Ishikawa (cell line): ENCODE data around the gene BBS7.

Experiments used
- CEBPB ChIP-seq: IDR thresholded peaks from 2 replicates; pipeline ENCODE4 v1.6.1; 2012
- CREB1 ChIP-seq: IDR thresholded peaks from 2 replicates; pipeline ENCODE4 v1.6.1; 2012; ENCODE audit warnings: low read depth
- EGR1 ChIP-seq: IDR thresholded peaks from 2 replicates; pipeline ENCODE4 v1.6.1; 2012
- EP300 ChIP-seq: IDR thresholded peaks from 2 replicates; pipeline ENCODE4 v1.6.1; 2012; ENCODE audit warnings: borderline replicate concordance
- FOXM1 ChIP-seq: IDR thresholded peaks from 2 replicates; pipeline ENCODE4 v1.6.1; 2012; ENCODE audit warnings: low read depth, borderline replicate concordance
- MAX ChIP-seq: IDR thresholded peaks from 2 replicates; pipeline ENCODE4 v1.6.1; 2012
- NFIC ChIP-seq: IDR thresholded peaks from 2 replicates; pipeline ENCODE4 v1.6.1; 2012
- RAD21 ChIP-seq: IDR thresholded peaks from 2 replicates; pipeline ENCODE4 v1.6.1; 2012; ENCODE audit warnings: low read depth
- TAF1 ChIP-seq: IDR thresholded peaks from 2 replicates; pipeline ENCODE4 v1.6.1; 2012; ENCODE audit warnings: low read depth, mild to moderate bottlenecking
- TCF12 ChIP-seq: IDR thresholded peaks from 2 replicates; pipeline ENCODE4 v1.6.1; 2012; ENCODE audit warnings: low read depth
- TEAD4 ChIP-seq: IDR thresholded peaks from 2 replicates; pipeline ENCODE4 v1.6.1; 2012
- USF1 ChIP-seq: IDR thresholded peaks from 2 replicates; pipeline ENCODE4 v1.6.1; 2012
- YY1 ChIP-seq: IDR thresholded peaks from 2 replicates; pipeline ENCODE4 v1.6.1; 2012; ENCODE audit warnings: low read depth
- ZBTB7A ChIP-seq: IDR thresholded peaks from 2 replicates; pipeline ENCODE4 v1.6.1; 2012; ENCODE audit warnings: low read depth
- TF ChIP-seq, protein P1 (sequence below): IDR thresholded peaks from 2 replicates; pipeline ENCODE4 v1.6.1; 2012; ENCODE audit warnings: low read depth, mild to moderate bottlenecking

BBS7 gene

DNA sequence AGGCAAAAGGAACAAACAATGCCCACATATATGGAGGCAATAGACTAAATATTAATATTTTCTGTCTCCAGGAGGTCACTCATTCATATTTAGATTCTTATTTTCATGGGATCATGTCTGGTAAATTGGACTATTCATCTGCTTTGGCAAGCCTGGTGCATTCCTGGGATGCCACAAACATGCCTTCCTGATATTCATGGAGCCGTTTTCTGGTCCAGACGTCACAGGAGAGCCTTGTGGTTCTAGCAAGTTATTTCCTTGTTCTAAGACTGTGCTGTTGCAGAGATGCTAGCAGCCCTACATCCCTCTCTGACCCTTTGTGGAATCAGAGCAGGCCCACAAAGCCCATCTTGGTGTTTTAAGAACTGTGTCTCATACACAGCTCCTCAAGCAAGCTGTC is 85.3 kb downstream of the BBS7 start:
- TF ChIP-seq NFIC (peak; percentile 32; the same call in 1 of the 2 replicates), TEAD4 (peak; percentile 90), EP300 (no peak), RAD21 (no peak), EGR1 (no peak), TAF1 (no peak), CREB1 (no peak)

DNA sequence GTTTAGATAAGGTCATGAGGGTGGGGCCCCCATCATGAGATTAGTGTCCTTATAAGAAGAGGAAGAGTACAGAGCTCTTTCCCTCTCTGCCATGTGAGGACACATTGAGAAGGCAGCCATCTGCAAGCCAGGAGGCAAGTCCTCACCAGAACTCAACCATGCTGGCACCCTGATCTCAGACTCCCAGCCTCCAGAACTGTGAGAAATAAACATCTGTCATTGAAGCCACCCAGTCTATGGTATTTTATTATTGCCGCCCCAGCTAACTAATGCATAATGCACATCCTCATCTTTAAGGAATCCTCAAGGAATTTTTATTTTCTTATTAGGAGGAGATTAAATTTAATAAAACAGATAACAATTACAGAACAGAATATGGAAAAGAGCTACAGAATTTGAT is 85.9 kb downstream of the BBS7 start:
- TF ChIP-seq CREB1 = no peak
- no peak for TF ChIP-seq ZBTB7A
- no peak for TF ChIP-seq TCF12
- TF ChIP-seq EGR1 = no peak
- TF ChIP-seq NFIC = no peak
- no peak for TF ChIP-seq EP300
- TF ChIP-seq TAF1 = no peak
- TF ChIP-seq USF1 = no peak
- TF ChIP-seq, protein P1, sequence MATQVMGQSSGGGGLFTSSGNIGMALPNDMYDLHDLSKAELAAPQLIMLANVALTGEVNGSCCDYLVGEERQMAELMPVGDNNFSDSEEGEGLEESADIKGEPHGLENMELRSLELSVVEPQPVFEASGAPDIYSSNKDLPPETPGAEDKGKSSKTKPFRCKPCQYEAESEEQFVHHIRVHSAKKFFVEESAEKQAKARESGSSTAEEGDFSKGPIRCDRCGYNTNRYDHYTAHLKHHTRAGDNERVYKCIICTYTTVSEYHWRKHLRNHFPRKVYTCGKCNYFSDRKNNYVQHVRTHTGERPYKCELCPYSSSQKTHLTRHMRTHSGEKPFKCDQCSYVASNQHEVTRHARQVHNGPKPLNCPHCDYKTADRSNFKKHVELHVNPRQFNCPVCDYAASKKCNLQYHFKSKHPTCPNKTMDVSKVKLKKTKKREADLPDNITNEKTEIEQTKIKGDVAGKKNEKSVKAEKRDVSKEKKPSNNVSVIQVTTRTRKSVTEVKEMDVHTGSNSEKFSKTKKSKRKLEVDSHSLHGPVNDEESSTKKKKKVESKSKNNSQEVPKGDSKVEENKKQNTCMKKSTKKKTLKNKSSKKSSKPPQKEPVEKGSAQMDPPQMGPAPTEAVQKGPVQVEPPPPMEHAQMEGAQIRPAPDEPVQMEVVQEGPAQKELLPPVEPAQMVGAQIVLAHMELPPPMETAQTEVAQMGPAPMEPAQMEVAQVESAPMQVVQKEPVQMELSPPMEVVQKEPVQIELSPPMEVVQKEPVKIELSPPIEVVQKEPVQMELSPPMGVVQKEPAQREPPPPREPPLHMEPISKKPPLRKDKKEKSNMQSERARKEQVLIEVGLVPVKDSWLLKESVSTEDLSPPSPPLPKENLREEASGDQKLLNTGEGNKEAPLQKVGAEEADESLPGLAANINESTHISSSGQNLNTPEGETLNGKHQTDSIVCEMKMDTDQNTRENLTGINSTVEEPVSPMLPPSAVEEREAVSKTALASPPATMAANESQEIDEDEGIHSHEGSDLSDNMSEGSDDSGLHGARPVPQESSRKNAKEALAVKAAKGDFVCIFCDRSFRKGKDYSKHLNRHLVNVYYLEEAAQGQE = no peak
- no peak for TF ChIP-seq TEAD4
- no peak for TF ChIP-seq YY1
- no peak for TF ChIP-seq MAX
- no peak for TF ChIP-seq FOXM1
- TF ChIP-seq RAD21 = no peak
- TF ChIP-seq CEBPB = no peak

- TF ChIP-seq, protein P1 = no peak
- TF ChIP-seq MAX (no peak), YY1 (no peak), FOXM1 (no peak), USF1 (no peak)
These were observed 87.1 kb downstream of the BBS7 start for GRCh38 chr4:121783210-121783609.

DNA sequence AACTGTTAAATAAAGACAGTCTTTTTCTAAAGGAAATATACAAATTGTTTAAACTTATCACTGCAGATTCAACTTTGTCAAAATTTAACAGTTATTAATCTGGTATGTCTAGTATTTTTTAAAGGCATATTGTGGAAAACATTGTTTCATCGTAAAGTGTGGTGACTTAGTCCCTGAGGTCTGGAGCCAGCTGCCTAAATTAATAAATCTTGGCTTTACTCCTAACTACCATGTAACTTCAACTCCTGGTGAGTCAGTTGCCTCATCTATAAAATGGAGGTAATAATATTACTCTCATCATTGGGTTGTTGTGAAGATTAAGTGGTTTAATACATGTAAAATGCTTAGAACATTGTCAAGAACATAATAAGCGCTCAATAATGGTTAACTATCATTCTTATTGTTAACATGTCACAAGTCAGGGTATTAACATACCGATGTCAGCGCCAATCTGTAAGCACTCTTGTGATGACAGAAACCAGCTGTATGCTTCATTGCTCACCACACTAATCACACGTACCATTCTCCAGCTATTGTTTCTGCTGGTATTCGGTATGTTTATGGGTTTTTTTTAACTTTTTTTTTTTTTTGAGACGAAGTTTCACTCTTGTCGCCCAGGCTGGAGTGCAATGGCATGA is 91.2 kb downstream of the BBS7 start:
- TF ChIP-seq EP300 (peak; percentile 34; the same call in 1 of the 2 replicates), YY1 (no peak), CEBPB (no peak), NFIC (peak; percentile 35; the same call in 1 of the 2 replicates), MAX (no peak), ZBTB7A (no peak), CREB1 (no peak), TAF1 (no peak), TCF12 (peak; percentile 43), TEAD4 (peak; percentile 76)
- TF ChIP-seq, protein P1 = no peak

DNA sequence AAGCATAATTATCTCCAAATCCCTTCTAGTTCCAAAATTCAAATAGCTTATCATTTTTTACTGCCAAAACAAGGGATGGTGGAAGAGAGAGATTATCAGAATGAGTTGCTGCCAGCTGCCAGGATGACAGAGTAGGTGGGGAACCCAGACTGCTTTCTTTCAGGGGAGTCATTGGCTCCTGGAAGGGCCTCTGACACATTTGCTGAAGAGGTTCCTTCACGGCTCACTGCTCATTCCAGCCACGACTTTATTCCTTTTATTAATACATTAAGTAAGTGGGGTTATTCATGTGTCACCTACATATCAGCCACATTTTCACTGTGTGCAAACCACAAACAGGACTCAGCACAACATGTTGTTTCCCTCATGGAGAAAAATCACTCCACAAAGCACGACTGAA is 92.6 kb downstream of the BBS7 start:
- no peak for TF ChIP-seq TEAD4
- no peak for TF ChIP-seq USF1
- TF ChIP-seq, protein P1 = no peak
- no peak for TF ChIP-seq TCF12
- TF ChIP-seq EP300 = no peak
- no peak for TF ChIP-seq YY1
- TF ChIP-seq CEBPB = no peak
- no peak for TF ChIP-seq EGR1
- no peak for TF ChIP-seq ZBTB7A
- TF ChIP-seq RAD21 = no peak
- TF ChIP-seq FOXM1 = no peak
- TF ChIP-seq NFIC = no peak
- no peak for TF ChIP-seq MAX
- no peak for TF ChIP-seq TAF1
- TF ChIP-seq CREB1 = no peak
